Measurements from ENCODE around the gene FBXW12.

FBXW12 gene

DNA sequence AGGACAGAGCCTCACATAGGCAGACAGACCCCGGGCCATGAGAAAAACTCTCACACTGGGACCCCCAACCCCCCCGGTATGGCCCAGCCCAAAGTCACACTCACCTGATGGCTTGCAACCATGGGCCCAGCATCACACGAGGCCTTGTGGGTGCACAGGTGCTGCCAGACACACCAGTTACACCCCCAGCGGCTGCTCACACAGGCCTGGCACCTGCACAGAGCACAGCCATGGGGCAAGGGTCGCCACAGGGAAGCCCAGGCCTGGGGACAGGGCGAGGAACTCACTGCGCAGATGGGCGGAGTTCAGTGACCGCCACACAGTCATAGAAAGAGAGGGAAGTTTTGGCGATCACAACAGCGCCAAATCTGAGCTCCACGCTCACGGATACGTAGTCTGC, 48.5 kb downstream of the FBXW12 start:
- no peak for DNase-seq

- no peak for DNase-seq
These were observed 50.3 kb downstream of the FBXW12 start for GRCh38 chr3:48422272-48422671.

DNA sequence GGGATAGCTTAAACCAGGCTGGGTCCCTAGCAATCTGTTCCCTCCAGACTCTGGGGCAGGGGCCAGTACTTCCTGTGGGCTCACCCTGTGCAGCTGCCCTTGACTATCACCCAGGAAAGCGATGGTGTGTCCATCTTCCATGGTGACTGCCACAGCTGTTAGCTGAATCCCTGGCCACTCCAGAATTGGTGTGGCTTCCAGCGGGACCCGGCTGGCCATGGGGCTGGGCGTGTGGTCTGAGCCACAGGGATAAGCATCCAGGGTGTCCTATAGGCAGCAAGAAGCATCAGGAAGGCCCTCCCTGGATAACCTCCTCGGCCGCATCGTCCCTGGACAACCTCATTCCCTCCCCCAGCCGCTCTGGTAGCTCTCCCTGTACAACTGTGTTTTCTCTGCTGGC, 50.7 kb downstream of the FBXW12 start:
- DNase-seq, result no peak

GRCh38 chr3:48423241-48423882, 51.3 kb downstream of the FBXW12 start:
- peak in 25 of 56 donors; percentile 17 to 64 (median 41) for DNase-seq

DNA sequence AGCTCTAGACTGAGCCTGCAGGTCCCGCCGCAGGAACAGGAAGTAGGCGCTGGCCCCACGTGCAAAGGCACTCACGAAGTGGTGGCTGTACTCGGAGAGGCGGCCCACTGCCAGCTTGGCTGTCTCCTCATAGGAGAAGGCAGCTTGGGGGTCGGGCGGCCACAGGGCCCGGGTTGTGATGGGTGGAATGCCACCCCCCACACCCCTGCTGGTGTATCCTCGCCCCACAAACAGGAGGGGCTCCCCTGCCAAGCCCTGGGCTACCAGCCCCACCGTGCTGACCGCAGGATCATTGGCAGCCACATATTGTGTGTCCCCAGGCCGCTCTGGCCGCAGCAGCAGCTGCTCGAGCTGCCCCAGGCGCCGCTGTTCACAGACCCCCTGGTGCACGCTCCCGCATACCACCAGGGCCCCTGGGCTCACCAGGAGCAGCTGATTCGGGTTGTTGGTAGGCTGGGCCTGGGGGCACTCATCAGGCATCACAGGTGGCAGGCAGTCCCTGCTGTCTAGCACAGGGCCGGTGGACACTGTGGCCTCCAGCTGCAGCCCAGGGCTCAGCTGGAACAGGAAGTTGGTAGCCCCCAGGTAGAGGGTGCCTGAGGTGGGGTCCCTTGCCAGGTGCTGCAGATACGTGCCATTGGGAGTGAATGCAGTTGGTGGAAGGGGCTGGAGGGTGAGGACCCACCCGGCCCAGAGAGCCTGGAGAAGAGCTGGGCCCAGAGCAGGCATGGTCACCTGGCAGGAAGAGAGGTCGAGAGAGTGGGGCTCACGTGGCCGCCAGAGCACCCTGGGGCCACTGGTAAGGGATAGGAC, 52.1 kb downstream of the FBXW12 start:
- DNase-seq, result peak in 21 of 56 donors; percentile 24 to 63 (median 37)

DNA sequence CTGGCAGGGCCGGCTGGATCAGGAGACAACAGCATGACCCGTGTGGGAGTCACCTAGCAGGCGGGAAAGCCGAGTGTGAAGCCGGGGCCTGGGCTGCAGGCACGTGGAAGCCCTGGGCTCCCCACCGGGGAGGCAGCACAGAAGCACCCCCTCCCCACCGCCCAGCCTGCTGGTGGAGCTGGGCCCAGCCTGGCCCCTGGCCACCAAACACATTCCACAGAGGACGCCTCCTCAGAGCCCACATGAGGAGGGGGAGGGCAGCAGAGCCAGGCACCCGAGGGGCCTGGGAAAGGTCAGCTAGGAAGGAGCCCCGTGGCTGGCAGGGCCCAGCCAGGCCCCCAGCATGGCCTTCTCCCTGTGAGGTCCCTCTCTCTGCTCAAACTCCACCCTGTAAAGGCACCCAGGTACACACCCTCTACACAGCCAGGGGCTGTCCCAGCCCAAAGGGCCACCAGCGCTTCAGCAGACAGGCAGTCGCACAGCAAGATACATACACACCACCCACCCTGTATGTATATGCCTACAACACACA, 53.3 kb downstream of the FBXW12 start:
- DNase-seq, result peak in 46 of 56 donors; percentile 15 to 87 (median 58)

DNA sequence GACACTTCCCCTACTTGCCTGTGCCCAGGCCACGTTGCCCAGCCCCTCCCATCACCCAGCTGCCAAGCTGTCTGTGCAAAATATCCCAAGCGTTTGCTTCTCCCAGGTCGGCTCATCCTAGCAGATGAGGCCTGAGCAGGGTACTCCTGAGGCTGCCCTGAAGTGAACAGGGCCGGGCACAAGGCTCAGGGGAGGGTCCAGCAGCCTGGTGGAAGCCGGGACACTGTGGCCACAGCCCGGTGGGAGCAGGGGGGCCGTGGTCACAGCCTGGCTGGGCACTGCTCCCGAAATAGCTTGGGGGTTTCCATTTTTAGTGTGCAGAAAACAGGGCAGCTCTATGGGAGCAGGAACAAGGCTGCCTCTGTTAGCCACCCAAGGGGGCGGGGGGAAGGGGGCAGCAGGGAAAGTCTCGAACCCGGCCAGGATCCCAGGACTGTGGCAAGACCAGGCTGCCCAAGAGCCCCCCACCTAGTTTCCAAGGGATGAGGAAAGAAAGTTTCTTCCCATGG, 54.4 kb downstream of the FBXW12 start:
- DNase-seq, result peak in 55 of 56 donors; percentile 39 to 96 (median 87)

GRCh38 chr3:48426944-48427629, 55.1 kb downstream of the FBXW12 start:
- DNase-seq, result peak in 20 of 56 donors; percentile 11 to 69 (median 46)

DNA sequence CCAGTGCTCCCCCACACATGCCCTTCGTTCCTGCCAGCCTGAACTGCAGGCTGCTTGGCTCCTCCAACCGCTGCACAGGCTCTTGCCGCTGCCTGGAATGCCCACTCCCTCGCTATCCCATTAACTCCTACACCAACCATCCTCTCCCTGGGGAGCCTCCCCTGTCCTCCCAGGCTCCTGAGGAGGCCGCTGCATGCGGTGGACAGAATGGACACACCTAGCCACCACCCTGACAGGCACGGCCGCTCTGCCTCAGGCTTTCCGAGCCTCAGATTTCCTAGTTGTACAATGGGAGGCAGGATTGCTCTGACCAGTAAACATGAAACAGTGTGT, 55.6 kb downstream of the FBXW12 start:
- peak in 19 of 56 donors; percentile 19 to 69 (median 44) for DNase-seq

GRCh38 chr3:48428088-48428571, 56.1 kb downstream of the FBXW12 start:
- DNase-seq, result peak in 2 of 56 donors; percentile 20 to 32

- peak in 25 of 56 donors; percentile 35 to 79 (median 57) for DNase-seq
These were observed 56.7 kb downstream of the FBXW12 start for GRCh38 chr3:48428572-48429316.

GRCh38 chr3:48429317-48429959, 57.4 kb downstream of the FBXW12 start:
- peak in 48 of 56 donors; percentile 17 to 86 (median 68) for DNase-seq

- peak in 1 of 56 donors; percentile 22 for DNase-seq
These were observed 58.1 kb downstream of the FBXW12 start, which contains the start of gene PLXNB1 for GRCh38 chr3:48429960-48430707. PLXNB1 (minus strand) TSS chr3:48430086; CDS start chr3:48424611, 5,475 bp downstream.

GRCh38 chr3:48430708-48431101, 58.7 kb downstream of the FBXW12 start:
- no peak for DNase-seq

DNA sequence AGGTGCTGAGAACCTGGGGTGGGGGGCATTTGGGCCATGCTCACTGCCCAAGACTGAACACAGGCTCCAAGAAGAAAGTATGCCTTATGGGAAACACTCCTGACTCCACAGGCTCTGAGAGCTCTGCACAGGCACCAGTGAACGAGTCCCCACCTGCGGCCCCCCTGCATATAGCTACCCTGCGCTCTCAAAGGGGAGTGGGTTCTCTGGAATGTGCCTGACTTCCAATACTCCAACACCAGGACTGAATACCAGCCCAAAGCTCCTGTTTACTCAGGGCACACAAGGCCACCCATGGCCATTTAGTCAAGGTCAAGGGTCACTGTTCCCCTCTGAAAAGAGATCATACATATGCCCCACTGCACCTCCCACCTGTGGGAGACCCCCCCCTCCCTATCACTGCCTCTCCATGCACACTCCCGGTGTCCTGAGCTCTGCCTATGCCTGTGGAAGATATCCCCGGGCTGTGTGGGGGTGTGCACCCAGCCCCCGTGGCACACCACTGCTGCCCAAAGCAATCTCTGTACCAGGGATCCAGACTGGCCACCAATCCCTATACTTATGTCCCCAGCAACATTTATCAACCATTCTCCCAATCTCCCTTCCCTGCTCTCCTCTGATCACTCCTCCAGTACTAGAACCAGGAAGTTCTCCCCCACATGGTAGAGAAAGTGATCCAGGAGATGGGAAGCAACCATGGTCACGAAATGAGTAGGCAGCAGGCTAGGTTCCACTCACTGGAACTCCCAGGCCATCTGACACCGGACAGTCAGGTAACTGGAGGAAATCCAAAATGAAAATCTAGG, 59.4 kb downstream of the FBXW12 start:
- DNase-seq, result no peak

GRCh38 chr3:48432411-48433371, 60.7 kb downstream of the FBXW12 start:
- peak in 1 of 56 donors; percentile 24 for DNase-seq

DNA sequence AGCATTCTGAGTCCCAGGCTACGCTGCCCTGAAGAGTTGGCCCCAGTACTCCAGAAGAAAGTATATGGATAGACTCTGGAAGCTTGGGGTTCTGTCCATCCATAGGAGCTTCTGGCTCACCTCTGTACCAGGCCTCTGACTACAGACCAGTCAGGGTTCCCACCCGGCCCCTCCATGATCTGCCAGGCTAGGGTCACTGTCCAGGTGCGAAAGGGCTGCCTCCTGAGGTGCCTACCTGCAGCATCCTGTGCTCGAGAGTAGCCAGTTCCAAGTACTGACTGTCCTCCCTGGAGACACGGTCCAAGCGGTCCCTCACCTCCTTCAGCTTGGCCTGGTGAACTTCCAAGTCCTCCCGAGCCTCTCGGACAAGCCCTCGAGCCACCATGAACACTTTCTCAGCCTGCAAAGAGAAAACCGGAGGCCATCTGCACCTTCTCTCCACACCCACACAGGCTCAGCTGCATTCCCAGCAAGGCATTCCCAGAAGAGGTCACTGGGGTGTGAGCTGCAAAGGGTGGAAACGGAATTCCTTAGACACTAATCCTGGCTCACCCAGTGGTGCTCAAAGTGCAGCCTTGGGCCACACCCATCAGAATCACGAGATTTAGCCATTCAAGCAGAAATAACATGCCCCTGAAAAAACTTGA, 61.6 kb downstream of the FBXW12 start:
- DNase-seq, result no peak

Measured in amygdala (tissue), 56 donors.